SK-N-SH treated with all-trans-retinoic acid at 6 μM for 48 hours (cell line): ENCODE results near the gene PCMTD2.

ENCODE experiments used
- BACH2 ChIP-seq: fragments of 250-450 bp; sonication (Bioruptor Pico); IDR thresholded peaks from 2 replicates; pipeline ENCODE4 v1.9.0; 2021; ENCODE audit warnings: mild to moderate bottlenecking, borderline replicate concordance
- OSR1 ChIP-seq: fragments of 250-450 bp; sonication (Bioruptor Pico); IDR thresholded peaks from 2 replicates; pipeline ENCODE4 v1.8.0; 2022; ENCODE audit warnings: moderate library complexity, mild to moderate bottlenecking, inconsistent platforms
- PPARA ChIP-seq: fragments of 250-450 bp; sonication (Bioruptor Pico); IDR thresholded peaks from 2 replicates; pipeline ENCODE4 v1.5.0; 2020; ENCODE audit warnings: mild to moderate bottlenecking, borderline replicate concordance
- SNAI2 ChIP-seq: fragments of 250-450 bp; sonication (Bioruptor Pico); IDR thresholded peaks from 2 replicates; pipeline ENCODE4 v1.5.0; 2020; ENCODE audit warnings: mild to moderate bottlenecking, moderate library complexity
- ZFP30 ChIP-seq: fragments of 450-650 bp; formaldehyde crosslinking; IDR thresholded peaks from 2 replicates; pipeline ENCODE4 v1.5.0; 2022; ENCODE audit warnings: mild to moderate bottlenecking, moderate library complexity
- TF ChIP-seq, protein P1 (sequence below): fragments of 250-450 bp; sonication (Bioruptor Pico); IDR thresholded peaks from 2 replicates; pipeline ENCODE4 v1.8.0; 2020; ENCODE audit warnings: mild to moderate bottlenecking, moderate library complexity, borderline replicate concordance
- TF ChIP-seq, protein P2 (sequence below): fragments of 250-450 bp; sonication (Bioruptor Pico); IDR thresholded peaks from 2 replicates; pipeline ENCODE4 v1.5.0; 2020; ENCODE audit warnings: mild to moderate bottlenecking, moderate library complexity

GRCh38 chr20:64256282-64256935 lies 861 bp downstream of the PCMTD2 start:
- no peak for TF ChIP-seq BACH2
- no peak for TF ChIP-seq PPARA
- TF ChIP-seq, protein P1, sequence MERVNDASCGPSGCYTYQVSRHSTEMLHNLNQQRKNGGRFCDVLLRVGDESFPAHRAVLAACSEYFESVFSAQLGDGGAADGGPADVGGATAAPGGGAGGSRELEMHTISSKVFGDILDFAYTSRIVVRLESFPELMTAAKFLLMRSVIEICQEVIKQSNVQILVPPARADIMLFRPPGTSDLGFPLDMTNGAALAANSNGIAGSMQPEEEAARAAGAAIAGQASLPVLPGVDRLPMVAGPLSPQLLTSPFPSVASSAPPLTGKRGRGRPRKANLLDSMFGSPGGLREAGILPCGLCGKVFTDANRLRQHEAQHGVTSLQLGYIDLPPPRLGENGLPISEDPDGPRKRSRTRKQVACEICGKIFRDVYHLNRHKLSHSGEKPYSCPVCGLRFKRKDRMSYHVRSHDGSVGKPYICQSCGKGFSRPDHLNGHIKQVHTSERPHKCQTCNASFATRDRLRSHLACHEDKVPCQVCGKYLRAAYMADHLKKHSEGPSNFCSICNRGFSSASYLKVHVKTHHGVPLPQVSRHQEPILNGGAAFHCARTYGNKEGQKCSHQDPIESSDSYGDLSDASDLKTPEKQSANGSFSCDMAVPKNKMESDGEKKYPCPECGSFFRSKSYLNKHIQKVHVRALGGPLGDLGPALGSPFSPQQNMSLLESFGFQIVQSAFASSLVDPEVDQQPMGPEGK, result no peak
- no peak for TF ChIP-seq SNAI2 (CRISPR knock-in tag)
- TF ChIP-seq, protein P2, sequence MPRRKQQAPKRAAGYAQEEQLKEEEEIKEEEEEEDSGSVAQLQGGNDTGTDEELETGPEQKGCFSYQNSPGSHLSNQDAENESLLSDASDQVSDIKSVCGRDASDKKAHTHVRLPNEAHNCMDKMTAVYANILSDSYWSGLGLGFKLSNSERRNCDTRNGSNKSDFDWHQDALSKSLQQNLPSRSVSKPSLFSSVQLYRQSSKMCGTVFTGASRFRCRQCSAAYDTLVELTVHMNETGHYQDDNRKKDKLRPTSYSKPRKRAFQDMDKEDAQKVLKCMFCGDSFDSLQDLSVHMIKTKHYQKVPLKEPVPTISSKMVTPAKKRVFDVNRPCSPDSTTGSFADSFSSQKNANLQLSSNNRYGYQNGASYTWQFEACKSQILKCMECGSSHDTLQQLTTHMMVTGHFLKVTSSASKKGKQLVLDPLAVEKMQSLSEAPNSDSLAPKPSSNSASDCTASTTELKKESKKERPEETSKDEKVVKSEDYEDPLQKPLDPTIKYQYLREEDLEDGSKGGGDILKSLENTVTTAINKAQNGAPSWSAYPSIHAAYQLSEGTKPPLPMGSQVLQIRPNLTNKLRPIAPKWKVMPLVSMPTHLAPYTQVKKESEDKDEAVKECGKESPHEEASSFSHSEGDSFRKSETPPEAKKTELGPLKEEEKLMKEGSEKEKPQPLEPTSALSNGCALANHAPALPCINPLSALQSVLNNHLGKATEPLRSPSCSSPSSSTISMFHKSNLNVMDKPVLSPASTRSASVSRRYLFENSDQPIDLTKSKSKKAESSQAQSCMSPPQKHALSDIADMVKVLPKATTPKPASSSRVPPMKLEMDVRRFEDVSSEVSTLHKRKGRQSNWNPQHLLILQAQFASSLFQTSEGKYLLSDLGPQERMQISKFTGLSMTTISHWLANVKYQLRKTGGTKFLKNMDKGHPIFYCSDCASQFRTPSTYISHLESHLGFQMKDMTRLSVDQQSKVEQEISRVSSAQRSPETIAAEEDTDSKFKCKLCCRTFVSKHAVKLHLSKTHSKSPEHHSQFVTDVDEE, result no peak
- TF ChIP-seq ZFP30 (CRISPR knock-in tag), result no peak
- no peak for TF ChIP-seq OSR1 (CRISPR knock-in tag)
